ENCODE data around the gene TRANK1. TPM values are rescaled to one million over a fixed set of nuclear protein-coding genes. Genes with fewer than 3 reads are reported as not detected.

Gene TRANK1
- total RNA-seq, 1 donor from 2014 or later: 38.5 TPM

DNA sequence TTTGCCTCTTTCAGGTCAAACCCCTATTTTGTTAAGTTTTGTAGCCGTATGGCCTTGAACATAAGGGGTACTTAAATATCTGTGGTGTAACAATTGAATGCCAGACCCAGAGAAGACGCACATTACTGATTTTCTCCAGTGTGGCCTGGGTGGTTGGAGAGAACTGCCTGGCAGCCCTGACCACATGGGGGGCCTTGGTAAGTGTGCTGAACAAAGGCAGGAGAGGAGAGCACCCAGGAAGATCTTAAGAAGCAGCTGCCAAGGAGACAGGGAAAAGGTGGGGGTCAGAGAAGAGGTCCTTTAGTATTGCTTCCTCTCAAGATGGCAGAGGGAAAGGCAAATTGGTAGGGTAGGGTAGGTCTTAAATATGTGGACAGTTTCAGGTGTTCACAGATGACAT, 35.7 kb downstream of the TRANK1 start:
- intact Hi-C loops (cut with DNase I): no loop called here
- Histone ChIP-seq H3K27ac (peak overlapping the region; percentile 89), H3K36me3 (no peaks in the 10 kb centered on the region), H3K9me3 (no peaks in the 10 kb centered on the region), H3K4me1 (peaks cover 34% of the 10 kb centered on the region), H3K27me3 (no peaks in the 10 kb centered on the region), H3K4me3 (no peak overlapping the region)
- ATAC-seq (no peak), DNase-seq (no peak)
- no peak for TF ChIP-seq CTCF (IDR thresholded peaks at IDR 0.05)

GRCh38 chr3:36908647-36909180, 36.1 kb downstream of the TRANK1 start:
- intact Hi-C loops (cut with DNase I): no loop called here
- H3K4me1 ChIP-seq: peaks cover 34% of the 10 kb centered on the region
- H3K9me3 ChIP-seq: no peaks in the 10 kb centered on the region
- ATAC-seq: no peak
- H3K36me3 ChIP-seq: no peaks in the 10 kb centered on the region
- H3K27me3 ChIP-seq: no peaks in the 10 kb centered on the region
- no peak for DNase-seq
- H3K4me3 ChIP-seq: peak overlapping the region; percentile 67
- no peak for TF ChIP-seq CTCF (IDR thresholded peaks at IDR 0.05)
- H3K27ac ChIP-seq: peak overlapping the region; percentile 89

GRCh38 chr3:36907911-36908646, 36.8 kb downstream of the TRANK1 start:
- ATAC-seq (peak; percentile 80), DNase-seq (no peak)
- Histone ChIP-seq H3K27me3 (no peaks in the 10 kb centered on the region), H3K36me3 (peaks cover under 1% of the 10 kb centered on the region), H3K4me3 (peak overlapping the region; percentile 67), H3K4me1 (peaks cover 34% of the 10 kb centered on the region), H3K27ac (peak overlapping the region; percentile 89), H3K9me3 (no peaks in the 10 kb centered on the region)
- TF ChIP-seq CTCF (IDR thresholded peaks at IDR 0.05): no peak
- intact Hi-C loops (cut with DNase I): no loop called here

GRCh38 chr3:36906504-36907149, 38.2 kb downstream of the TRANK1 start:
- no peaks in the 10 kb centered on the region for H3K27me3 ChIP-seq
- peaks cover 21% of the 10 kb centered on the region for H3K4me1 ChIP-seq
- no peaks in the 10 kb centered on the region for H3K9me3 ChIP-seq
- TF ChIP-seq CTCF (IDR thresholded peaks at IDR 0.05): no peak
- H3K36me3 ChIP-seq: peaks cover 15% of the 10 kb centered on the region
- H3K4me3 ChIP-seq: peak overlapping the region; percentile 67
- ATAC-seq (no peak), DNase-seq (no peak)
- intact Hi-C loops (cut with DNase I): no loop called here
- H3K27ac ChIP-seq: peak overlapping the region; percentile 89

DNA sequence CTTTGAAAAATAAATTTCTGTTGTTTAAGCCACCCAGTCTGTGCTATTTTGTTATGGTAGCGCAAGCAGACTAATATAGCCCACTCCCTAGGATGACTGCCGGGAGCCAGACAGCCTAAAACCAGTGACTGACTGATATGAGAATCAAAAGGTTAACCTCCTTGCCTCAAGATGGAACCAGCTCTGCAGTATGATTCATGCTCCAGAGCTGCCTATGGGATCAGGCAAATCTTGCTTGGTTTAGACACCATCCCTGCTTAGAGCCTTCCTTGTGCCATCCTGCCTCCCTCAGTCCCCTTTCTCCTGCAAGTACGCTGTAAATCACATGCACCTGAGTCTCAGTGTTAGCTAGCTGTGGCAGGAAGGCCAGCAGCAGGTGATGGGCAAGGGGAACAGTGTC, 39.3 kb downstream of the TRANK1 start:
- no peaks in the 10 kb centered on the region for H3K9me3 ChIP-seq
- ATAC-seq (no peak), DNase-seq (no peak)
- TF ChIP-seq CTCF (IDR thresholded peaks at IDR 0.05): no peak
- peaks cover 23% of the 10 kb centered on the region for H3K36me3 ChIP-seq
- intact Hi-C loops (cut with DNase I): no loop called here
- no peak overlapping the region for H3K27ac ChIP-seq
- H3K4me1 ChIP-seq: peaks cover 21% of the 10 kb centered on the region
- no peak overlapping the region for H3K4me3 ChIP-seq
- no peaks in the 10 kb centered on the region for H3K27me3 ChIP-seq
